Stimulated activated CD4-positive, alpha-beta T cell treated with anti-CD3 and anti-CD28 coated beads, Interleukin-12 subunit alpha, Interleukin-12 subunit beta, amount 100 ng/mL, for 24 hours (primary cell): ENCODE measurements around the gene GABRG3.
"Not testable (repeated sequence)": the region's sequence is repeated elsewhere in the genome, so short reads cannot be mapped to it uniquely, and the experiment has no call there.

Experiments used
- DNase-seq, 2 experiments: peaks; one replicate each; pipeline ENCODE4 v3.0.0-alpha.2; 2020; ENCODE audit warnings: low read depth in 2 of 2

Gene GABRG3

GRCh38 chr15:27328608-27329007 is 357.6 kb downstream of the GABRG3 start:
- DNase-seq: no peak

- no peak for DNase-seq
Observed at GRCh38 chr15:27330326-27330725, 359.3 kb downstream of the GABRG3 start.

- DNase-seq: no peak
Observed at GRCh38 chr15:27336676-27337075, 365.7 kb downstream of the GABRG3 start.

GRCh38 chr15:27339138-27339537 is 368.2 kb downstream of the GABRG3 start:
- DNase-seq: no peak

GRCh38 chr15:27341780-27342343 is 370.9 kb downstream of the GABRG3 start:
- DNase-seq: no peak

- DNase-seq: no peak
Observed at GRCh38 chr15:27342991-27343390, 372.0 kb downstream of the GABRG3 start.

GRCh38 chr15:27352136-27352535 is 381.2 kb downstream of the GABRG3 start:
- DNase-seq: no peak

GRCh38 chr15:27353856-27354255 is 382.9 kb downstream of the GABRG3 start:
- no peak for DNase-seq

GRCh38 chr15:27358751-27359434 is 387.9 kb downstream of the GABRG3 start:
- DNase-seq: no peak

GRCh38 chr15:27359586-27359985 is 388.6 kb downstream of the GABRG3 start:
- no peak for DNase-seq

- no peak for DNase-seq
Observed at GRCh38 chr15:27360316-27360715, 389.3 kb downstream of the GABRG3 start.

GRCh38 chr15:27361438-27361837 is 390.5 kb downstream of the GABRG3 start:
- DNase-seq: no peak

GRCh38 chr15:27365456-27365855 is 394.5 kb downstream of the GABRG3 start:
- no peak for DNase-seq

GRCh38 chr15:27377391-27377790 is 406.4 kb downstream of the GABRG3 start:
- not testable (repeated sequence) for DNase-seq

- no peak for DNase-seq
Observed at GRCh38 chr15:27382361-27383025, 411.5 kb downstream of the GABRG3 start.

GRCh38 chr15:27383726-27384125 is 412.7 kb downstream of the GABRG3 start:
- DNase-seq: no peak

- DNase-seq: no peak
Observed at GRCh38 chr15:27392163-27392562, 421.2 kb downstream of the GABRG3 start.

- no peak for DNase-seq
Observed at GRCh38 chr15:27396521-27396920, 425.5 kb downstream of the GABRG3 start.

GRCh38 chr15:27396996-27397395 is 426.0 kb downstream of the GABRG3 start:
- no peak for DNase-seq

- DNase-seq: no peak
Observed at GRCh38 chr15:27398631-27399161, 427.7 kb downstream of the GABRG3 start.

GRCh38 chr15:27399241-27399640 is 428.3 kb downstream of the GABRG3 start:
- no peak for DNase-seq

- no peak for DNase-seq
Observed at GRCh38 chr15:27401471-27401870, 430.5 kb downstream of the GABRG3 start.

GRCh38 chr15:27408428-27408827 is 437.4 kb downstream of the GABRG3 start:
- no peak for DNase-seq
